ENCODE measurements around the gene MED12L.

The MED12L gene

GRCh38 chr3:151197228-151197627 lies 111.8 kb downstream of the MED12L start:
- DNase-seq (ENCODE audit: insufficient read length, low spot score): no peak
- TF ChIP-seq POLR2A (IDR thresholded peaks at IDR 0.05; ENCODE audit: low read depth, low read length): no peak
- FAIRE-seq: no peak

- no peak for DNase-seq (ENCODE audit: insufficient read length, low spot score)
- FAIRE-seq: no peak
- no peak for TF ChIP-seq POLR2A (IDR thresholded peaks at IDR 0.05; ENCODE audit: low read depth, low read length)
Measured at GRCh38 chr3:151197981-151198767, 112.7 kb downstream of the MED12L start.

GRCh38 chr3:151198849-151199248 lies 113.4 kb downstream of the MED12L start:
- no peak for TF ChIP-seq POLR2A (IDR thresholded peaks at IDR 0.05; ENCODE audit: low read depth, low read length)
- FAIRE-seq: no peak
- no peak for DNase-seq (ENCODE audit: insufficient read length, low spot score)

GRCh38 chr3:151199554-151200438 lies 114.3 kb downstream of the MED12L start:
- TF ChIP-seq POLR2A (IDR thresholded peaks at IDR 0.05; ENCODE audit: low read depth, low read length): no peak
- no peak for FAIRE-seq
- no peak for DNase-seq (ENCODE audit: insufficient read length, low spot score)

- FAIRE-seq: no peak
- DNase-seq (ENCODE audit: insufficient read length, low spot score): no peak
- no peak for TF ChIP-seq POLR2A (IDR thresholded peaks at IDR 0.05; ENCODE audit: low read depth, low read length)
Measured at GRCh38 chr3:151200586-151200985, 115.1 kb downstream of the MED12L start.

- FAIRE-seq: no peak
- no peak for DNase-seq (ENCODE audit: insufficient read length, low spot score)
- TF ChIP-seq POLR2A (IDR thresholded peaks at IDR 0.05; ENCODE audit: low read depth, low read length): no peak
Measured at GRCh38 chr3:151201051-151201730, 115.7 kb downstream of the MED12L start.

GRCh38 chr3:151203051-151203420 lies 117.6 kb downstream of the MED12L start, which contains the start of gene GPR171:
Gene GPR171, minus strand, starts transcription at chr3:151203216. Its CDS starts 3,830 bp downstream, at chr3:151199386.
- TF ChIP-seq POLR2A (IDR thresholded peaks at IDR 0.05; ENCODE audit: low read depth, low read length): no peak
- no peak for FAIRE-seq

GRCh38 chr3:151204530-151205402 lies 119.3 kb downstream of the MED12L start:
- no peak for FAIRE-seq
- no peak for DNase-seq (ENCODE audit: insufficient read length, low spot score)
- TF ChIP-seq POLR2A (IDR thresholded peaks at IDR 0.05; ENCODE audit: low read depth, low read length): no peak

More at GRCh38 chr3:151203051-151203420, 117.6 kb downstream of the MED12L start, which contains the start of gene GPR171:
- no peak for DNase-seq (ENCODE audit: insufficient read length, low spot score)

- no peak for FAIRE-seq
- no peak for TF ChIP-seq POLR2A (IDR thresholded peaks at IDR 0.05; ENCODE audit: low read depth, low read length)
- DNase-seq (ENCODE audit: insufficient read length, low spot score): no peak
Measured at GRCh38 chr3:151205482-151205881, 120.0 kb downstream of the MED12L start.

- TF ChIP-seq POLR2A (IDR thresholded peaks at IDR 0.05; ENCODE audit: low read depth, low read length): no peak
- FAIRE-seq (no peak), DNase-seq (ENCODE audit: insufficient read length, low spot score) (no peak)
Measured at GRCh38 chr3:151206201-151206600, 120.7 kb downstream of the MED12L start.

- no peak for TF ChIP-seq POLR2A (IDR thresholded peaks at IDR 0.05; ENCODE audit: low read depth, low read length)
- no peak for FAIRE-seq
- DNase-seq (ENCODE audit: insufficient read length, low spot score): no peak
Measured at GRCh38 chr3:151209654-151210053, 124.2 kb downstream of the MED12L start.

- DNase-seq (ENCODE audit: insufficient read length, low spot score): no peak
Measured at GRCh38 chr3:151210676-151211381, 125.4 kb downstream of the MED12L start.

More at GRCh38 chr3:151210676-151211381, 125.4 kb downstream of the MED12L start:
- no peak for FAIRE-seq
- no peak for TF ChIP-seq POLR2A (IDR thresholded peaks at IDR 0.05; ENCODE audit: low read depth, low read length)
